Fibroblast of mammary gland (primary cell): Measurements from ENCODE around the gene PTPRN2.

Experiments used
- DNase-seq: peaks from one replicate; pipeline ENCODE4 v3.0.0-alpha.2; 2010; ENCODE audit warnings: low read depth
- H3K4me3 ChIP-seq: 2 replicates; pipeline ENCODE4 v1.5.1; 2011; ENCODE audit warnings: low read depth, mild to moderate bottlenecking, low read length, moderate library complexity; ENCODE audit not compliant: control insufficient read depth
- TF ChIP-seq, protein P1 (sequence below): conservative IDR thresholded peaks from 2 replicates; pipeline ENCODE4 v1.5.1; 2011; ENCODE audit warnings: low read depth, low read length, inconsistent platforms; ENCODE audit not compliant: control insufficient read depth, insufficient read depth

PTPRN2 gene

DNA sequence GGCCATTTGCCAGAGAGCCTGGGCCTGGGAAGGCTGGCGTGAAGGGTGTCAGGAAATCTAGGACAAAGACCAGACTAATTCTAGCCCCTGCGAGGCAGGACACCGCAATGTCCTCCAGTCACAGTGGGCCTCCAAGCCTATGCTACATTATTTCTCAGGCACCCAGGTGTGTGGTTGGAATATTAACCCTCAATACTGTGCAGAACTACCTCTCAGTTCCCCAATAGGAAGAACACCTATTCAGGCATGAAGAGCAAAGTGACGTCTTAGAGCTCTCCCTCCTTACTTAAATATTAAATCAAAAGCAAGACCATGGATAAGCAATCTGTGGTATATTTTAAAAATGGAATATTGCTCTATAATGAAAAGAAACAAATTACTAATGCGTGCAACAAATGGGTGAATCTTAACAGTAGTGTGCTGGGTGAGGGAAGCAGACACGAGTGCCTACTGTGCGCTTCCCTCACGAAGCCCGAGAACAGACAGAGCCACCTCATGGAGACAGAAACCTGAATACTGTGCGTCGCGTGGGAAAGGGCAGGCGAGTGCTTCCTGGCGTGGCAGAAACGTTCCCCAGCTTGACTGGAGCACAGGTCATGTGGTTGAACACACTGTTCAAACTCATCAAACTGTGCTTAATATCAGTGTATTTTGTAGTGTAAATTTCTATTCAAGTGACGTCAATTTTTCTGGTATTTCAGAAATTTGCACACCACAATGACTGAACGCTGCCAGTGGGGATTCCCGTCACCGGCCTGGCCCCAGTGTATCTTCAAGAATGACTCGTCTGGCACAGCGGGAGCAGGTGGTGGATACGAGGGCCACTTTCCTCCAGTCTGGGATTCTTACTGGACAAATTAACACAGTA lies 15.5 kb upstream of the PTPRN2 start:
- H3K4me3 ChIP-seq: no peak overlapping the region
- TF ChIP-seq, protein P1, sequence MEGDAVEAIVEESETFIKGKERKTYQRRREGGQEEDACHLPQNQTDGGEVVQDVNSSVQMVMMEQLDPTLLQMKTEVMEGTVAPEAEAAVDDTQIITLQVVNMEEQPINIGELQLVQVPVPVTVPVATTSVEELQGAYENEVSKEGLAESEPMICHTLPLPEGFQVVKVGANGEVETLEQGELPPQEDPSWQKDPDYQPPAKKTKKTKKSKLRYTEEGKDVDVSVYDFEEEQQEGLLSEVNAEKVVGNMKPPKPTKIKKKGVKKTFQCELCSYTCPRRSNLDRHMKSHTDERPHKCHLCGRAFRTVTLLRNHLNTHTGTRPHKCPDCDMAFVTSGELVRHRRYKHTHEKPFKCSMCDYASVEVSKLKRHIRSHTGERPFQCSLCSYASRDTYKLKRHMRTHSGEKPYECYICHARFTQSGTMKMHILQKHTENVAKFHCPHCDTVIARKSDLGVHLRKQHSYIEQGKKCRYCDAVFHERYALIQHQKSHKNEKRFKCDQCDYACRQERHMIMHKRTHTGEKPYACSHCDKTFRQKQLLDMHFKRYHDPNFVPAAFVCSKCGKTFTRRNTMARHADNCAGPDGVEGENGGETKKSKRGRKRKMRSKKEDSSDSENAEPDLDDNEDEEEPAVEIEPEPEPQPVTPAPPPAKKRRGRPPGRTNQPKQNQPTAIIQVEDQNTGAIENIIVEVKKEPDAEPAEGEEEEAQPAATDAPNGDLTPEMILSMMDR: no peak
- no peak for DNase-seq

DNA sequence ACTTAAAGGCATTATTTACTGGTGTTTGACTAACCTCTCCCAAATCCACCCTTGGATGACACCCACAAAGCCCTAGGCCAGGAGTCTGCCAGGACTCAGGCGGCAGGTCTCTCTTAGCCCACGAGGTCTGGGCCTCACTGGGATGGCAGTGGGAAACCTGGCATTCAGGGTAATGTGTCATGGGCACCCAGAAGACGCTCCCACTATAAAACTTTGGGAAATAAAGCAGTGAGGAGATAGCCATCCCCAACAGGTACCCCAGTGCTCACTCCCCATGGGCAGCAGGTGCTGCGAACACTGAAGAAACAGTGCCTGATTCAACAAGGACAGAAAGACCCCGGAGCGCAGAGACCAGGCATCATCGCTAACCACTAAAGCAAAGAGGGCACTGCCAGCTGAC lies 14.4 kb upstream of the PTPRN2 start:
- DNase-seq: no peak
- H3K4me3 ChIP-seq: no peak overlapping the region

DNA sequence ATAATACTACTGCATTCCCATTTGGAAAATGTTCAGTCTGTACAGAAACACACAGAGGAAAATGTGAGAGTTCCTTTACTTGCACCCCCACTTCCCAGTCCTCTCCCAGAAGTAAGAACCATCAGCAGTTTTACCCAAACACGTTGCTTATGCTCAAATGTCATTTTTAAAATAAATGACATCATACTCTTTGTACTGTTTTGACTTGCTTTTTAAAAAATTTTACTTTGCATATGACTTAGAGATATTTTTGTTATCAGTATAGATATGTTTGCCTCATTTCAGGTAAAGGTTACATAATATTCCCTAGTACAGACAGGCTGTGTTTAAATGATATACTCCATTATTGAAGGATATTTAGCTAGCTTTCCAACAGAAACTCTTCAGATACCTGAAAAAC lies 13.5 kb upstream of the PTPRN2 start:
- TF ChIP-seq, protein P1: no peak
- no peak overlapping the region for H3K4me3 ChIP-seq
- no peak for DNase-seq

More for the DNA sequence above, 14.4 kb upstream of the PTPRN2 start:
- TF ChIP-seq, protein P1: no peak

DNA sequence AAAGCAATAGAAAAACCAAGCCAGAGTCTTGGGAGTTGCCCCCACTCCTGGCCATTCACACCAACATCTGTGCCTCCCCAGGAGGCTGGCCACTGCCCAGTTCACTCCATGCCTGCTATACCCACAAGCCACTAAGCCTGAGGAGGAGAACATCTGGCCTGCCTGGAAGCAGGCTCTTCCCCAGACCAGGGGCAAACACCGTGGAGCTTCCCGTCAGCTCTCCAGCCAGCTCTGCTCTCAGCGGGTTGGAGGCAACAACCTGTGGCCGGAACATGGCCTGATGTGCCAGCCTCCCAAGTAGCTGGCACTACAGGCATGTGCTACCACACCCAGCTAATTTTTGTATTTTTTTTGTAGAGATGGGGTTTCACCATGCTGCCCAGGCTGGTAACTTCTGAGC lies 9.1 kb upstream of the PTPRN2 start:
- no peak overlapping the region for H3K4me3 ChIP-seq
- TF ChIP-seq, protein P1: no peak
- no peak for DNase-seq

DNA sequence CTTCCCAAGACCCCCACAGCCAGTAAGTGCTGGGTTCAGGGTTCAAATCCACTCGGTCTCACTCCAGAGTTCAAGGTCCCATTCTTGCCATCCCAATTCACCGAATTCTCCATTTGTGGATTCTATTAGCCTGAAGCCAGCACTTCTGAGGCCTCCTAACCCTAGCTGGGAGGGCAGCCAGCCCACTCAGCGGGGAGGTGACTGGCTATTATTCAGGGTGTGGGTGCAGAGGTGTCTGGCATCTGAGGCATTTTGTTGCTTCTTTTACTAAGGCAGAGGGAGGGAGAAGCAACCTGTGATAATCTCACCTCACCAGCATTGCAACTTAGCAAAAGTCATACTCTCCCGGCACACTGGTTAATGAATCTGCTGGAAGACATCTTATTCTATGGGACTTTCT lies 8.7 kb upstream of the PTPRN2 start:
- no peak for DNase-seq
- TF ChIP-seq, protein P1: no peak
- no peak overlapping the region for H3K4me3 ChIP-seq

DNA sequence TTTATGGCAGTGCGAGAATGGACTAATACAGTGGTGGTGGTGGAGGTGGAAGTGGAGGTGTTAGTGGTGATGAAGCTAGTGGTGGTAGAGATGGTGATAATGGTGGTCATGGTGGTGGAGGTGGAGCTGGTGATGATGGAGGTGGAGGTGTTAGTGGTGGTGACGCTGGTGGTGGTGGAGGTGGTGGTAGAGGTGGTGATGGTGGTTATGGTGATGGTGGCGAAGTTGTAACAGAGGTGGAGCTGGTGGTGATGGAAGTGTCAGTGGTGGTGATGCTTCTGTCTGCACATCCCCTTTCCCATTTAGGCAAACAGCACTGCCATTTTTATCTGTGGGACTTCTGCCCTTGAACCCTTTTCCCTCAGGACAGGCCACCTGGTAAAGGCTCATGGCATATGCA lies 7.4 kb upstream of the PTPRN2 start:
- peak; percentile 23 for DNase-seq
- TF ChIP-seq, protein P1: no peak
- H3K4me3 ChIP-seq: no peak overlapping the region
